GM19025 (cell line): ENCODE results near the gene PPP1R12A.
"Not testable (repeated sequence)": the region's sequence is repeated elsewhere in the genome, so short reads cannot be mapped to it uniquely, and the experiment has no call there.

Source experiments
- ATAC-seq: cut with Tn5 transposase; IDR thresholded peaks from one replicate; pipeline ENCODE4 v1.9.1; 2021; ENCODE audit warnings: mild to moderate bottlenecking, low read depth, moderate library complexity; ENCODE audit not compliant: unreplicated experiment

Gene PPP1R12A

DNA sequence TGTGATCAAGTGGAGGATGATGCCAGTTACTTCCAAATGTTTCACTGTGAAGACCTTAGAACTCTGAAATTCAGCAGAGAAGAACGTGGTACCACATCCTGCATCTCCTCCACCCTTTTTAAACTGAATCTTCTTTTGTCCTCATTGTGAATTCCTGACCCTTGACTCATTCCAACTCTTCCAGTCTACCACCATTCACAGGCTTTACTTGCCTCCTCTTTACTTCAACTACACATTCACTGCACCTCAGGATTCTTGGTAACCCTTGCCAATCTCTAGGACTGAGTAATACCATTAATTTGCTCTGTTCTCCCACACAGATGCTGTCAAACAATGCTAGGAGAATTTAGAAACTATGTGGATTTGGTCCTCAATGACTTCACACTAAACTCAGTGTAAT is 37.3 kb downstream of the PPP1R12A start:
- ATAC-seq: no peak

DNA sequence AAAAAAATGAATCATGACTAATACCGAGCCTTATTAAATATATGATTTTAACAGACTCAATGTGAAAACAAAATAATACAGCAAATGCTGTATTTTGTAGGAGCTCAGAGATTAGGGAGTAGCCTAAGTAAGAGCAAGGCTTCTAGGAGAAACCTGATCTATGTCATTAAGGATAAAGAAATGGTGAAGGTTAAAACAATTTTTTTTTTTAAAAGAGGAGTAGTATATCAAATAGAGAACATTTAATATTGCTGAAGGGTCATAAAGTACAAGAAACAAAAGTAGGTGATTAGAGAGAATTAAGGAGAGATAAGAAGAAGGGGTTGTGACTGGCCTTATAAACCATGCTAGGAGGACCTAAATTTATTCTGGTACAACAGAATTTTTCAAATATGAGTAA is 39.1 kb downstream of the PPP1R12A start:
- no peak for ATAC-seq

GRCh38 chr12:79895071-79895470 is 39.8 kb downstream of the PPP1R12A start:
- no peak for ATAC-seq

GRCh38 chr12:79891506-79892162 is 43.3 kb downstream of the PPP1R12A start:
- no peak for ATAC-seq

GRCh38 chr12:79887890-79888289 is 47.0 kb downstream of the PPP1R12A start:
- ATAC-seq: no peak

GRCh38 chr12:79886917-79887519 is 47.9 kb downstream of the PPP1R12A start:
- peak; percentile 62 for ATAC-seq

DNA sequence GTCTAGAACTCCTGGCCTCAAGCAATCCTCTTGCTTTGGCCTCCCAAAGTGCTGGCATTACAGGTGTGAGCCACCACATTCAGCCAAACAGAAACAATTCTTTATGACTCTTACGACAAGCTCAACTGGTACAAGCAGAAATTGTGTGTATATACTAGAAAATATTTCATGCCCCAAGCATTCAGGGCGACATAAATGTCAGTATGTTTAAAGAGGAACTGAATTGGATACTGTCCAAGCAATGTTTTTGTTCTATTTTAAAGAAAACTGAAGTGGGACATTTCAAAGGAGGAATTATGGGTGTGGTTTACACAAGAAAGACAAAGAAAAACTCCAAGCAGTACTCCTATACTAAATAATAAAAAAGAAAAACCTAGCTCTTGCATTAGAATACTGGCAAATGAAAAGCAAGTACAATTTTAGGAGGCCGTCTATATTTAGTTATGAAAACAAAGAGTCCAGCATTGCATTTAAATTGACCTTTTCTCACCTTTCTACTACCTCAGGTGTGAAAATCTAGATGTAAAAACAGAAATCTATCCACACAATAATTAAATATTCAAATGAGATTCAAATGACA is 48.9 kb downstream of the PPP1R12A start:
- no peak for ATAC-seq

DNA sequence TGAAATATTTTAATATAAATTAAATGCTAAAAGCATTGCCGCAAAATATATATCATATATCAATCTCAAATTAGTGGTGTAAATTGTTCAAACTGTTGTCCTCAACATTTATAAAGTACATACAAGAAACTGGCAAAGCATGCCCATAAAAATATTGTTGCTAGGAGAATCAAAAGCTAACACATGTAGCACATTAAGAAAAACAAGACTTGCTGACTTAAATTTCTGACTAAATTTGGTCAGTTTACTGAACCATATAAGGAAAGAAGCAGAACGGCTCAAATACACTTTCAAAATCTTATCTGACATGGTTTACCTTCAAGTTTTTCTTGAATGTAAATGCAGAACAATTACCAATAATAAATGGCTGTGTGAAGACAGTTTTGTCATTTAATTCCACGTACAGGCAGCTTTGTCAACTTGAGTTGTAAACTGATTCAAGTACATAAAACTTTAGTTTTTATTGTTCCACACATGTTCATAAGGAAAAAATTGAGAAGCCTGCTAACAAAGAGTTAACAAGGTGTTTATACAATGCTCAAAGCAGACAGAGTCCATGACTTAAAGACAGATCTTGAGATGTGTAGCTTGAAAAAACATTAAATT is 50.4 kb downstream of the PPP1R12A start:
- ATAC-seq: no peak

DNA sequence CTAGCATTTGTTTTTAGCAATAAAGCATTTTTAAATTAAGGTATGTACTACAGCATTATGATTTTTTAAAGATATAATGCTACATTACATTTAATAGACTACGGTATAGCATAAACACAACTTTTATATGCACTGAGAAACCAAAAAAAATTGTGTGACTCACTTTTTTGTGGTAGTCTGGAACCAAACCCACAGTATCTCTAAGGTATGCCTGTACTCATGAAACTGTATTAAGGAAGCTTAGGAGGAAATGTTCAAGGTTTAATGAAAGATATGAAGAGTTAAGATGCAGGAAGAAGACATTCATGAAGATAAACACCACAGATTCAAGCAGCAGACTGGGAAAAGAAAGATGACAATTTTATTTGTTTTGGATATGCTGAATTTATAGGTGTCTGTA is 51.7 kb downstream of the PPP1R12A start:
- no peak for ATAC-seq

GRCh38 chr12:79881351-79881750 is 53.5 kb downstream of the PPP1R12A start:
- no peak for ATAC-seq

DNA sequence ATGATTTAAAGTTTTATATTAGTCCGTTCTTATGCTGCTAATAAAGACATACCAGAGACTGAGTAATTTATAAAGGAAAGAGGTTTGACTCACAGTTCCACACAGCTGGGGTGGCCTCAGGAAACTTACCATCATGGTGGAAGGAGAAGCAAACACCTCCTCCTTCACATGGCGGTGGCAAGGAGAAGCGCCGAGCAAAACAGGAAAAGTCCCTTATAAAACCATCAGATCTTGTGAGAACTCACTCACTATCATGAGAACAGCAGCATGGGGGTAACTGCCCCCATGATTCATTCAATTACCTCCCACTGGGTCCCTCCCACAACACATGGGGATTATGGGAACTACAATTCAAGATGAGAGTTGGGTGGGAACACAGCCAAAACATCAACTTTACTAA is 56.4 kb downstream of the PPP1R12A start:
- ATAC-seq: not testable (repeated sequence)

- no peak for ATAC-seq
These were observed 57.7 kb downstream of the PPP1R12A start for GRCh38 chr12:79877246-79877645.

- ATAC-seq: no peak
These were observed 60.2 kb downstream of the PPP1R12A start for GRCh38 chr12:79874665-79875064.

- peak; percentile 66 for ATAC-seq
These were observed 61.7 kb downstream of the PPP1R12A start for GRCh38 chr12:79873201-79873600.

- no peak for ATAC-seq
These were observed 63.3 kb downstream of the PPP1R12A start for GRCh38 chr12:79871621-79872020.

GRCh38 chr12:79870916-79871315 is 64.0 kb downstream of the PPP1R12A start:
- ATAC-seq: no peak

DNA sequence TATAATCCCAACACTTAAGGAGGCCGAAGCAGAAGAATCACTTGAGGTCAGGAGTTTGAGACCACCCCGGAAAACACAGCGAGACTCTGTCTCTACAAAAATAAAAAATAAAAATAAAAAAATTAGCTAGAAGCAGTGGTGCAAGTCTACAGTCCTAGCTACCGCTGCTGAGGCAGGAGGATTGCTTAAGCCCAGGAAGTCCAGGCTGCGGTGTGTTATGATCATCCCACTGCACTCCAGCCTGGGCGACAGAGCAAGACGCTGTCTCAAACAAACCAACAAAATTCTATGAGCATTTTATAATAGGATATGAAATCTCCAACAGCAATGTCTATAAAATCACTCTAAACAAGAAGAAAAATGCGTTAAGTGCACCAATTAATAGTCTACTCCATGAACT is 75.3 kb downstream of the PPP1R12A start:
- ATAC-seq: no peak

DNA sequence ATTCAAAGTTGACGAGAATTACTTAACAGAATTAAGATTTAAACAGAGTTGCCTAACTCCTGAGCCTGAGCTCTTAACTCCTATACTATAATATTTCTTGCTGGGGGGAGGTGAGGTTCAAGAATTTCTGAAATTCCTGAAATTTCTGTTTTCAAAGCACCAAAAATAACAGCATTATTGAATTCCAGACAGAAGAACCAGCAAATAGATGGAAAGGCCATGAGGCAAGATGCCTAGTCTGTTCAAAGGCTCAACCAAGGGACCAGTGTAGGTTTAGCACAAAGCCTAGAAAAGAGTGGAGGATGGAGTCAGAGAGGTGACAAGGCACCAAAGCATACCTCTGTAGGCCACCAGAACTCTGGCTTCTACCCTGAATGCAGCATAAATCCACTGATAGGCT is 76.4 kb downstream of the PPP1R12A start:
- ATAC-seq: no peak

GRCh38 chr12:79857675-79858074 is 77.2 kb downstream of the PPP1R12A start:
- no peak for ATAC-seq

DNA sequence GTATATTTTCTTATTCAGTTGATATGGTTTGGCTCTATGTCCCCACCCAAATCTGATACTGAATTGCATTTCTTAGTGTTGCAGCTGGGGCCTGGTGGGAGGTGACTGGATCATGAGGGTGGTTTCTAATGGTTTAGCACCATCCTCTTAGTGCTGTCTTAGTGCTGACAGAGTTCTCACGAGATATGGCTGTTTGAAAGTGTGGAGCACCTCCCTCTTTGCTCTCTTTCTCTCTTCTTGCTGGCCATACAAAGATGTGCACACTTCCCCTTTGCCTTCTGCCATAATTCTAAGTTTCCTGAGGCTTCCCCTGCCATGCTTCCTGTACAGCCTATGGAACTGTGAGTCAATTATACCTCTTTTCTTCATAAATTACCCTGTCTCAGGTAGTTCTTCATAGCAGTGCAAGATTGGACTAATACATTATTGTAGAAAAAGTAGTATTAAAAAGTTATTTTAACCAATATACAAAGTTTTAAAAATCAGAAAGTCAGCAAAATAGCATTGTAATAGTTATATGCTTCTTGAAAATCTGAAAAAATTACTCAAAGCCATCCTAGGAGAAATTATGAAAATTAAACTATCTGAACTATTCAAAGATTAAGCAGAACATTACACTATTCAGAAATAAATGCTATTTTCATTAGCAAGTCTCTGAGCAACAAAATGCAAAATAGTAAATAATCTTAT is 84.1 kb downstream of the PPP1R12A start:
- ATAC-seq: no peak

DNA sequence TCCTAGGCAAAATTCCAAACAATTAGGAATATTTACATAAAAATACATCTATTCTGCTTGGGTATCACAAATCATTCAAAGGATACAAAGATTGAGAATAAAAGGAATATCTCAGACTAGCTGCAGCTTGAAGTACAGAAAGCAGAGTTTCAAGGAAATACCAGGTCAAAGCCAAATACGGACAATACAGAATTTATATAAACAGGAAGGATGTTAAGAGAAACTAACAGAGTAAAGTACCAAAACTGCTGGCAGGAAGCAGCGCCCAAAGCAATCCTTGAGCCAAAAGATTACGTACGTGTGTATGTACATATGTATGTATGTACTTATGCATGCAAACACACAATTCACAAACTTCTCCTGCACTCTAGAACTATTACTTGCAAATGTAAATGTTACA is 86.6 kb downstream of the PPP1R12A start:
- no peak for ATAC-seq
